GM10266 (cell line): ENCODE results near the gene HMCES.

Experiments
- DNase-seq: peaks from one replicate; pipeline ENCODE4 v3.0.0; 2012; ENCODE audit errors: extremely low spot score
- TF ChIP-seq, protein P1 (sequence below): IDR thresholded peaks from 2 replicates; pipeline ENCODE4 v1.5.1; 2012; ENCODE audit warnings: mild to moderate bottlenecking, low read depth; ENCODE audit not compliant: control insufficient read depth, insufficient read depth; ENCODE audit errors: missing control alignments

HMCES gene

DNA sequence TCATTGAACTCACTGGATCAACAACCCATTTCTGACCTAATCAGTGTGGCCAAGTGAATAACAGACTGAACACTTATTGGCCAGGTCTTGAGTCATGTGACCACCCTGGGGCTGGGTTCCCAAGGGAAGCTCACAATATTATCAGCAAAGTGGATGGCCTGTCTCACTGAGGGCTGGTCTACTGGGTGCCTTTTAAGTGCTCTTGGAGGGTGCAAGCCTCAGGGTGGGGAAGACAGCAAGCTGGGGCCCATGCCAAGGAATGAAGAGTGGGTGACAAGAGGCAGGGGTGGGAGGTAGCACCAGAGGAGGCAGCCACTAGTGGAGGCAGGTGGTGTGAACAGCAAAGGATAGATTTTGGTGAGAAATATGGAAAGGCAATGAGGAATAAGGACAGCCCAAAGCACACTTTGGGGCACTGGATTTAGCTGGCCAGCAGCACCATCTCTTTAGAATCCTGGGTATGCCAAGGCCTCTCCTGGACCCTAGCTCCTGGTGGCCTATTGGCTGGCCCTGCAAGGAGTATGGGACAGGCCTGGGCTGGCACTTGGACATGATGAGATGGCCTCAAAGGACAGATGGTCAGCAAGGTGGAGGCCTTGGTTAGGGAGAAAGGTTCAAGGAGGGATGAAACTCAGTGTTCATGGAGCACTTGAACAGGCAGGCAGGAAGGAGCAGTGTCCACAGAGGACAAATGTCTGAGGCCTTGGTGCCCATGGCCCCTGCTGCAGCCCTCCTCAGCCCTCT lies 34.2 kb downstream of the HMCES start:
- no peak for DNase-seq
- TF ChIP-seq, protein P1, sequence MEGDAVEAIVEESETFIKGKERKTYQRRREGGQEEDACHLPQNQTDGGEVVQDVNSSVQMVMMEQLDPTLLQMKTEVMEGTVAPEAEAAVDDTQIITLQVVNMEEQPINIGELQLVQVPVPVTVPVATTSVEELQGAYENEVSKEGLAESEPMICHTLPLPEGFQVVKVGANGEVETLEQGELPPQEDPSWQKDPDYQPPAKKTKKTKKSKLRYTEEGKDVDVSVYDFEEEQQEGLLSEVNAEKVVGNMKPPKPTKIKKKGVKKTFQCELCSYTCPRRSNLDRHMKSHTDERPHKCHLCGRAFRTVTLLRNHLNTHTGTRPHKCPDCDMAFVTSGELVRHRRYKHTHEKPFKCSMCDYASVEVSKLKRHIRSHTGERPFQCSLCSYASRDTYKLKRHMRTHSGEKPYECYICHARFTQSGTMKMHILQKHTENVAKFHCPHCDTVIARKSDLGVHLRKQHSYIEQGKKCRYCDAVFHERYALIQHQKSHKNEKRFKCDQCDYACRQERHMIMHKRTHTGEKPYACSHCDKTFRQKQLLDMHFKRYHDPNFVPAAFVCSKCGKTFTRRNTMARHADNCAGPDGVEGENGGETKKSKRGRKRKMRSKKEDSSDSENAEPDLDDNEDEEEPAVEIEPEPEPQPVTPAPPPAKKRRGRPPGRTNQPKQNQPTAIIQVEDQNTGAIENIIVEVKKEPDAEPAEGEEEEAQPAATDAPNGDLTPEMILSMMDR, result no peak

DNA sequence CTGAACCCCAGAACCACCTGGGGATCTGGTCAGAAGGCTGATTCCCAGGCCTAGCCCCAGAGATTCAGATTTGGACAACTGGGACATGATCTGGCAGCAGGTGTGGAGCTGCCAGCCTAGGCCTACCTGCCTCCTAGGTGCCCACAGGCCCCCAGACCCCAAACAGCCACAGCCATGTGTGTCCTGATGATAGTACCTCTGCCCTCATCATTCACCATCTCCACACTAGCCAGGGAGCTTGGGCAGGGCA lies 34.7 kb downstream of the HMCES start:
- TF ChIP-seq, protein P1, result no peak
- DNase-seq, result no peak

DNA sequence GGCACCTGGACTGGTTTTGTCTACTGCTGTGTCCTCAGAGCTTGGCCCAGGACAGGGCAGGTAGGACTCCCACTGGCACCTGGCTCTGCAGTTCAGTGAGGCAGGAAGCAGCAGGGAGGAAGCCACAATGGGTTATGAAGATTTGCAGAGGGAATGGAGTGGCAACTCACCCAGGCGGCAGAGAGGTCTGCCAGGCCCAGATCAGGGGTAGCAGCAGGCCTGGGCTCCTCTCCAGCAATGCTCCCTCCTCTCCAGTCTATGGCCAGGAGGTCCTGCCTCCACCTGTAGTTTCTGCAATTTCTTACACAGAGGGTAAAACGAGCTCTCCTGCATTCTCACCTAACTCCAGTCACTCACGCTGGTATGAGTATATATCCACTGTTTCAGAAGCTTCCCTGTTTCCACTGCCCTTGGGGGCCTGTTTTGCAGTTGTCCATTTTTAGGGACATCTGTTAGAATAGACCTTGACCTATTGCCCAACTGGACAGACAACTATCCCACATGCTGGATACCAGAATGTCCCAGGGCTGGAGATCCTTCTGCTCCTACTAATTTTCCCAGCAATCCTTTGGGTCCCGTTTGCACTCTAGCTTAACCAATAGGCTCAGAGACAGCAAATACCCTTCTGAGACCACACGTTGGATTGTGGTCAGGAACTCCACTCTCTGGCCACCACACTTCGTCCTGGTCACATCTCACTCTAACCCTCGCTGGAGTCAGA lies 35.2 kb downstream of the HMCES start:
- TF ChIP-seq, protein P1, result no peak
- no peak for DNase-seq

DNA sequence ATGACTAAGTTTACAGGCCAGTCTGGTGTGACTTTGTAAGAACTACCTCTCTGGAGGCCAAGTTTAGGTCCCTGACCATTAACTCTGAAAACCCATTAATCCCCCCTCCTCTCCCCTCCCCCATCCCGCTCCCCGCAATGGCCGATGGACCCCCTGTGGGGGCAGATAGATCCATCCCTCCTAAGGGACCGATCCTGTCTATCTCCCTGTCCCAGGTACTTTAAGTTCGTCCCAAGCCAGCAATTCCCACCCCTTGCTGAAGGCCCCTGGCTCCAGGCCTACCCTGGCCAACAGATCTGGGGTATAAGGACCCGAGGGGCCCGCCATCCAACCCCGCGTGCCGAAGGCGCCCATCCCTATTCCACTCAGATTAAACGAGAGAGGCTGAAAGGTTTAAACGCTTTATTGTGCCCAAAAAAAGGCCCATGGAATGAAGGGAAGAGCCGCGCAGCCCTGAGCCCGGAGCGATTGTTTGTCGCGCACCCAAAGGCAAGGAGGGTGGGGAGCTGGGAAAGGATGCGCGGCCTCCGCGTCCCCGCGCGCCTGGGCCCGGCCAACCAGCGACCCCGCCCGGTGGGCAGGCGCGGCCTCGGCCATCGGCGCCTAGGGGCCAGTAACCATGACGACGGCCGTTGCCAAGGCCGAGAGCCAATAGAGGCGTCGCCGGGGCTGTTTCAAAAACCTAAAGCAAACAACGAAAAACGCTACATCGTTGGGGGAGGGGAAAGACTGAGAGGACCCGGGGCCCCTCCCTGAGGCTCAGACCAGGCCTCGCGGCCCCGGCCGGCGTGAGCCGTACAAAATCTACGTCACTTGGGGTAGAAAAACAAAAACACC lies 35.9 kb downstream of the HMCES start:
- peak; percentile 93 for DNase-seq
- TF ChIP-seq, protein P1, result peak; percentile 59

DNA sequence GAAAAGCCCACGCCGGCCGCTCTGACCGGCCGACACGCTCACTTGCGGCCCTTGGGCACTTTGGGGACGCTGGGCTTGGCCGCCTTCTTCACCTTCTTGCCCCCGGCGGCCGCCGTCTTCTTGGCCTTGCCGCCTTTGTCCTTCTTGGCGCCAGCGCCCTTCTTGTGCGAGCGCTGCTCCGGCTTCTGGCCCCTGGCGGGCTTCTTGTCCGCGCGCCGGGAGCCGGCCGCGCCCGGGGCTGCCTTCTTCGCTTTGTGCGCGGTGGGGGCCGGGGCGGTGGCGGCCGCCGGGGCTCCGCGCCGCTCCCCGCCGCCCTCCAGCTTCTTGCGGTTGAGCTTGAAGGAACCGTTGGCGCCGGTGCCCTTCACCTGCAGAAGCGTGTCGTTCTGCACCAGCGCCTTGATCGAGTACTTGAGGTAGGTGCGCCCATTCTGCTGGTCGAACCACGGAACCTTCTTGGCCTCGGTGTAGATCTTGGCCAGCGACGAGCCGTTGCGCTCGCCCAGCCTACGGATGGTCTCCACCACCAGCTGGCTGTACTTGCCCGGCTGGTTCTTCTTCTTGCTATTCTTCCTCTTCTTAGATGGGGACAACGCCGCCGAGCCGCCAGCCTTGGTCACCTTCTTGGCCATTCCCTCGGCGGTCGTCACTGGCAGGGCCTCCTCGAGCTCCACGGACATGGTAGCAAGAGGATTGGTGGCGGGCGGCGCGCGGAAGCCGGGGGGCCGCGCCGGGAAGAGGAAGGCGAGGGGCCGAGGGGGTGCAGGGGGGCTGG lies 36.7 kb downstream of the HMCES start:
- TF ChIP-seq, protein P1, result no peak
- peak; percentile 58 for DNase-seq

DNA sequence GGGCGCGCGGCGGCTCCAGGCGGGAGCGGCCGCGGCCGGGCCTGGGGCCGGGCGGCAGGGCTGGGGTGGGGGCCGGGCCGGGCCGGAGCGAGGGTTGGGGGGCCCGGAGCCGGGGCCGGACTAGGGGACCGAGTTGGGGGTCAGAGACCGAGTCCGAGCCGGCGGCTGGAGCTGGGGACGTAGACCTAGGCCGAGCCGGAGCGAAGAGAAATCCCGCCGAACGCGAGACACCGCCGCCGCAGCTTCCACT lies 37.3 kb downstream of the HMCES start:
- no peak for DNase-seq
- TF ChIP-seq, protein P1, result no peak
